Esophagus muscularis mucosa (tissue), 4 donors: ENCODE measurements around the gene ADAMTS17. TPM values are rescaled to one million over a fixed set of nuclear protein-coding genes. Genes with fewer than 3 reads are reported as not detected.

ENCODE experiments used
- DNase-seq: peaks from one replicate; pipeline ENCODE4 v3.0.0-alpha.2; 2017; ENCODE audit errors: extremely low spot score
- H3K27ac ChIP-seq, 4 donors: fragments of 200-600 bp; sonication (generic); replicated peaks in 1 of 4; 1 replicate in 3 of 4; 2 replicates in 1 of 4; pipeline ENCODE4 v1.5.1; 2016 to 2019; ENCODE audit warnings: mild to moderate bottlenecking in 1 of 4
- H3K27me3 ChIP-seq, 4 donors: fragments of 200-600 bp; sonication (generic); one replicate each; pipeline versions ENCODE4 v1.5.1 to v1.6.0; 2016 to 2019
- H3K36me3 ChIP-seq, 4 donors: fragments of 200-600 bp; sonication (generic); one replicate each; pipeline ENCODE4 v1.5.1; 2016 to 2019
- H3K4me1 ChIP-seq, 4 donors: fragments of 200-600 bp; sonication (generic); one replicate each; pipeline ENCODE4 v1.5.1; 2016 to 2019
- H3K4me3 ChIP-seq, 4 donors: fragments of 200-600 bp; sonication (generic); 1 replicate in 2 of 4; 2 replicates in 2 of 4; pipeline ENCODE4 v1.5.1; 2016 to 2019; ENCODE audit warnings: mild to moderate bottlenecking in 4 of 4, moderate library complexity in 1 of 4
- H3K9me3 ChIP-seq, 4 donors: fragments of 200-600 bp; sonication (generic); 1 replicate in 3 of 4; 2 replicates in 1 of 4; pipeline ENCODE4 v1.5.1; 2016 to 2019
- CTCF ChIP-seq, 3 experiments: fragments of 200-600 bp in 2 of 3; fragments of 450-650 bp in 1 of 3; sonication (generic) in 2 of 3; IDR thresholded peaks; one replicate each; pipeline ENCODE4 v1.5.1; 2017 to 2019; ENCODE audit warnings: antibody characterized with exemption in 3 of 3, mild to moderate bottlenecking in 2 of 3, moderate library complexity in 1 of 3
- EP300 ChIP-seq: sonication (generic); formaldehyde crosslinking; IDR thresholded peaks from one replicate; pipeline ENCODE4 v1.6.1; 2017; ENCODE audit warnings: antibody characterized with exemption
- POLR2A ChIP-seq: fragments of 450-650 bp; IDR thresholded peaks from one replicate; pipeline ENCODE4 v1.6.1; 2017; ENCODE audit warnings: antibody characterized with exemption, moderate library complexity, mild to moderate bottlenecking, low read depth
- POLR2AphosphoS5 ChIP-seq, 2 donors: sonication (generic); formaldehyde crosslinking; IDR thresholded peaks; one replicate each; pipeline ENCODE4 v1.6.1; 2017; ENCODE audit warnings: antibody characterized with exemption in 2 of 2
- WGBS: methylation state at CpG from one replicate; pipeline ENCODE4 v1.1.5; 2018; 5-methylcytosine and 5-hydroxymethylcytosine counted together
- intact Hi-C: fragments of 100-400 bp; cut with DNase I; formaldehyde crosslinking; loops from one replicate; pipeline ENCODE4 v1.15.1; 2023
- total RNA-seq, 4 donors: library from RNA; depleted of rRNA; stranded (reverse); fragments of >200 nt; gene quantifications; one replicate each; pipeline versions ENCODE4 v1.1.0 to v1.2.1, GENCODE V29; 2016

ADAMTS17 gene
- total RNA-seq, 4 donors from 2014 or later, result 5.3 to 12.0 (median 6.6) TPM

- H3K4me3 ChIP-seq, result no peak overlapping the region
- TF ChIP-seq EP300 (no peak), POLR2A (no peak), POLR2AphosphoS5 (IDR thresholded peaks at IDR 0.05) (no peak), CTCF (IDR thresholded peaks at IDR 0.05) (no peak)
- H3K27ac ChIP-seq, result no peak overlapping the region
- H3K4me1 ChIP-seq, result peaks cover 13 to 45% (median 43%) of the 10 kb centered on the region in 4 donors
- no peaks in the 10 kb centered on the region for H3K27me3 ChIP-seq
- intact Hi-C loops, result loop anchor here (10.0 kb wide), 1 partner anchor 126 kb away; no protein-coding TSS in a partner anchor
- H3K9me3 ChIP-seq, result no peaks in the 10 kb centered on the region
- H3K36me3 ChIP-seq, result no peaks in the 10 kb centered on the region
- no peak for DNase-seq
- 72% methylated on average over 11 of the region's 13 CpGs for WGBS
Observed at GRCh38 chr15:100208921-100209603, 132.7 kb downstream of the ADAMTS17 start.

- Histone ChIP-seq H3K27ac (peak overlapping the region in 3 of 4 donors; percentile 35 to 61 (median 35)), H3K27me3 (no peaks in the 10 kb centered on the region), H3K36me3 (no peaks in the 10 kb centered on the region), H3K4me3 (no peak overlapping the region), H3K9me3 (no peaks in the 10 kb centered on the region), H3K4me1 (peaks cover 9 to 32% (median 31%) of the 10 kb centered on the region in 4 donors)
- WGBS, result 45% methylated on average over 1 of the region's 2 CpGs
- TF ChIP-seq POLR2A, result no peak
- no peak for TF ChIP-seq POLR2AphosphoS5 (IDR thresholded peaks at IDR 0.05)
- TF ChIP-seq CTCF (IDR thresholded peaks at IDR 0.05), result peak; percentile 8 to 26 (median 14)
- no peak for TF ChIP-seq EP300
- DNase-seq, result no peak
- intact Hi-C loops, result loop anchor here (10.0 kb wide), 1 partner anchor 128 kb away; no protein-coding TSS in a partner anchor
Observed at GRCh38 chr15:100207053-100207452, 134.7 kb downstream of the ADAMTS17 start.

GRCh38 chr15:100206643-100207042 is 135.1 kb downstream of the ADAMTS17 start:
- 63% methylated on average over 7 of the region's 7 CpGs for WGBS
- DNase-seq, result no peak
- H3K27ac ChIP-seq, result peak overlapping the region in 3 of 4 donors; percentile 35 to 61 (median 35)
- H3K4me1 ChIP-seq, result peaks cover 9 to 28% (median 27%) of the 10 kb centered on the region in 4 donors
- TF ChIP-seq POLR2AphosphoS5 (IDR thresholded peaks at IDR 0.05) (no peak), EP300 (no peak), CTCF (IDR thresholded peaks at IDR 0.05) (no peak), POLR2A (no peak)
- intact Hi-C loops, result loop anchor here (10.0 kb wide), 1 partner anchor 128 kb away; no protein-coding TSS in a partner anchor
- H3K9me3 ChIP-seq, result no peaks in the 10 kb centered on the region
- H3K27me3 ChIP-seq, result no peaks in the 10 kb centered on the region
- H3K36me3 ChIP-seq, result no peaks in the 10 kb centered on the region
- H3K4me3 ChIP-seq, result no peak overlapping the region

- intact Hi-C loops, result loop anchor here (10.0 kb wide), 1 partner anchor 129 kb away; no protein-coding TSS in a partner anchor
Observed at GRCh38 chr15:100205549-100206295, 136.1 kb downstream of the ADAMTS17 start.

More at GRCh38 chr15:100205549-100206295, 136.1 kb downstream of the ADAMTS17 start:
- H3K27ac ChIP-seq, result peak overlapping the region in 1 of 4 donors; percentile 61
- no peak overlapping the region for H3K4me3 ChIP-seq
- TF ChIP-seq EP300 (no peak), POLR2AphosphoS5 (IDR thresholded peaks at IDR 0.05) (no peak), CTCF (IDR thresholded peaks at IDR 0.05) (no peak)
- no peaks in the 10 kb centered on the region for H3K9me3 ChIP-seq
- no peak for DNase-seq
- WGBS, result 81% methylated on average over 16 of the region's 17 CpGs
- no peaks in the 10 kb centered on the region for H3K36me3 ChIP-seq
- peaks cover 9 to 27% (median 24%) of the 10 kb centered on the region in 4 donors for H3K4me1 ChIP-seq
- H3K27me3 ChIP-seq, result no peaks in the 10 kb centered on the region
